Ramos (cell line): ENCODE measurements around the gene MLF2.

ENCODE experiments used
- in situ Hi-C: fragments of 300-500 bp; cut with MboI; formaldehyde crosslinking; loops from one replicate; pipeline ENCODE4 v1.14.3; 2022; ENCODE audit warnings: low sequenced_read_pairs; ENCODE audit not compliant: unreplicated experiment

MLF2 gene

GRCh38 chr12:6752921-6753771 lies at the start of gene MLF2:
TSS of gene MLF2 (minus strand) at chr12:6753141. CDS start at chr12:6752334, 807 bp downstream.
- in situ Hi-C loops = loop anchor here (5.0 kb wide), 1 partner anchor 69 kb away; the partner anchor contains the start of gene GPR162

GRCh38 chr12:6799147-6799546 lies 46.2 kb upstream of the MLF2 start:
- in situ Hi-C loops = no loop called here

GRCh38 chr12:6796576-6796975 lies 43.6 kb upstream of the MLF2 start:
- in situ Hi-C loops = no loop called here

GRCh38 chr12:6795088-6795487 lies 42.1 kb upstream of the MLF2 start:
- in situ Hi-C loops = no loop called here

- in situ Hi-C loops = no loop called here
Observed at GRCh38 chr12:6792522-6793201, 39.7 kb upstream of the MLF2 start.

- in situ Hi-C loops = no loop called here
Observed at GRCh38 chr12:6791931-6792520, 39.1 kb upstream of the MLF2 start.

- in situ Hi-C loops = no loop called here
Observed at GRCh38 chr12:6790496-6791150, 37.7 kb upstream of the MLF2 start.

- in situ Hi-C loops = no loop called here
Observed at GRCh38 chr12:6788972-6789924, 36.3 kb upstream of the MLF2 start, which contains the start of gene CD4. TSS of gene CD4 (plus strand) at chr12:6789528. CDS start at chr12:6800139, 10,611 bp downstream.

GRCh38 chr12:6787309-6787708 lies 34.4 kb upstream of the MLF2 start:
- in situ Hi-C loops = no loop called here

GRCh38 chr12:6786416-6787094 lies 33.6 kb upstream of the MLF2 start:
- in situ Hi-C loops = no loop called here

- in situ Hi-C loops = no loop called here
Observed at GRCh38 chr12:6784761-6785160, 31.8 kb upstream of the MLF2 start.

GRCh38 chr12:6784296-6784695 lies 31.4 kb upstream of the MLF2 start:
- in situ Hi-C loops = no loop called here

GRCh38 chr12:6783828-6784227 lies 30.9 kb upstream of the MLF2 start:
- in situ Hi-C loops = no loop called here

GRCh38 chr12:6782850-6783566 lies 30.1 kb upstream of the MLF2 start:
- in situ Hi-C loops = no loop called here

GRCh38 chr12:6782119-6782518 lies 29.2 kb upstream of the MLF2 start:
- in situ Hi-C loops = no loop called here

GRCh38 chr12:6780573-6780972 lies 27.6 kb upstream of the MLF2 start:
- in situ Hi-C loops = no loop called here

GRCh38 chr12:6779708-6780432 lies 26.9 kb upstream of the MLF2 start:
- in situ Hi-C loops = no loop called here
